NT2/D1 (cell line): ENCODE data around the gene ZNF600.
A peak's percentile ranks its signal among the peaks of the same experiment; 100 is the strongest.
"Not testable (repeated sequence)": the region's sequence is repeated elsewhere in the genome, so short reads cannot be mapped to it uniquely, and the experiment has no call there.

Experiments
- DNase-seq: peaks from one replicate; pipeline ENCODE4 v3.0.0-alpha.2; 2011; ENCODE audit warnings: low read depth, low spot score
- H3K27me3 ChIP-seq: 2 replicates; pipeline ENCODE4 v1.6.0; 2011; ENCODE audit warnings: mild to moderate bottlenecking; ENCODE audit not compliant: insufficient read length, insufficient read depth
- H3K36me3 ChIP-seq: 2 replicates; pipeline ENCODE4 v1.6.1; 2011; ENCODE audit warnings: mild to moderate bottlenecking, low read length, mixed read lengths; ENCODE audit not compliant: insufficient read depth, insufficient read length
- H3K4me1 ChIP-seq: 2 replicates; pipeline ENCODE4 v1.5.1; 2011; ENCODE audit not compliant: insufficient read depth, insufficient read length
- H3K4me3 ChIP-seq: 2 replicates; pipeline ENCODE4 v1.5.1; 2011; ENCODE audit warnings: low read depth; ENCODE audit not compliant: insufficient read length
- H3K9ac ChIP-seq: 2 replicates; pipeline ENCODE4 v1.6.0; 2011; ENCODE audit warnings: low read depth; ENCODE audit not compliant: insufficient read length
- H3K9me3 ChIP-seq: 2 replicates; pipeline ENCODE4 v1.5.1; 2011; ENCODE audit warnings: mild to moderate bottlenecking, low read length; ENCODE audit not compliant: insufficient read depth
- SUZ12 ChIP-seq: IDR thresholded peaks from 2 replicates; pipeline ENCODE4 v1.6.1; 2011; ENCODE audit not compliant: insufficient read length, insufficient read depth; ENCODE audit errors: extremely low read depth
- YY1 ChIP-seq: IDR thresholded peaks from 2 replicates; pipeline ENCODE4 v1.6.1; 2011; ENCODE audit not compliant: insufficient read length, insufficient read depth
- ZNF274 ChIP-seq: IDR thresholded peaks from 2 replicates; pipeline ENCODE4 v1.6.1; 2011; ENCODE audit warnings: mild to moderate bottlenecking, low read depth, low read length

ZNF600 gene

GRCh38 chr19:52809801-52810200 is 23.2 kb upstream of the ZNF600 start:
- no peak overlapping the region for H3K9ac ChIP-seq
- no peaks in the 10 kb centered on the region for H3K27me3 ChIP-seq
- TF ChIP-seq YY1 (no peak), SUZ12 (no peak), ZNF274 (no peak)
- H3K4me3 ChIP-seq: no peak overlapping the region
- H3K36me3 ChIP-seq: peaks cover 50% of the 10 kb centered on the region
- H3K9me3 ChIP-seq: peaks cover 35% of the 10 kb centered on the region; the same call in 1 of the 2 replicates
- DNase-seq: no peak
- H3K4me1 ChIP-seq: no peaks in the 10 kb centered on the region

- not testable (repeated sequence) for DNase-seq, H3K4me3 ChIP-seq, H3K9ac ChIP-seq, H3K27me3 ChIP-seq, H3K4me1 ChIP-seq
- Histone ChIP-seq H3K36me3 (peaks cover 67% of the 10 kb centered on the region), H3K9me3 (peaks cover 96% of the 10 kb centered on the region)
- TF ChIP-seq ZNF274: peak; percentile 74
Measured at GRCh38 chr19:52799950-52800640, 13.5 kb upstream of the ZNF600 start.

- Histone ChIP-seq H3K36me3 (no peaks in the 10 kb centered on the region), H3K9me3 (peaks cover 3% of the 10 kb centered on the region; the same call in 1 of the 2 replicates), H3K27me3 (no peaks in the 10 kb centered on the region), H3K4me1 (no peaks in the 10 kb centered on the region), H3K4me3 (no peak overlapping the region), H3K9ac (no peak overlapping the region)
- no peak for DNase-seq
- TF ChIP-seq ZNF274 (no peak), YY1 (no peak), SUZ12 (no peak)
Measured at GRCh38 chr19:52789440-52789839, 2.8 kb upstream of the ZNF600 start.

GRCh38 chr19:52786078-52786463 is 520 bp downstream of the ZNF600 start:
- no peak for DNase-seq
- peaks cover 4% of the 10 kb centered on the region for H3K36me3 ChIP-seq
- no peaks in the 10 kb centered on the region for H3K4me1 ChIP-seq
- no peak for TF ChIP-seq YY1
- TF ChIP-seq SUZ12: no peak
- no peak for TF ChIP-seq ZNF274
- H3K4me3 ChIP-seq: peak overlapping the region; percentile 52
- H3K9me3 ChIP-seq: no peaks in the 10 kb centered on the region
- H3K27me3 ChIP-seq: no peaks in the 10 kb centered on the region
- peak overlapping the region; percentile 76 for H3K9ac ChIP-seq

- H3K36me3 ChIP-seq: peaks cover 6% of the 10 kb centered on the region
- DNase-seq: no peak
- H3K4me3 ChIP-seq: no peak overlapping the region
- no peaks in the 10 kb centered on the region for H3K9me3 ChIP-seq
- H3K9ac ChIP-seq: no peak overlapping the region
- no peaks in the 10 kb centered on the region for H3K27me3 ChIP-seq
- TF ChIP-seq YY1 (no peak), SUZ12 (no peak), ZNF274 (no peak)
- H3K4me1 ChIP-seq: no peaks in the 10 kb centered on the region
Measured at GRCh38 chr19:52785506-52785905, 1.1 kb downstream of the ZNF600 start.

- H3K4me3 ChIP-seq, H3K27me3 ChIP-seq, H3K9ac ChIP-seq, H3K9me3 ChIP-seq, DNase-seq, H3K4me1 ChIP-seq: not testable (repeated sequence)
- peaks cover 14% of the 10 kb centered on the region for H3K36me3 ChIP-seq
Measured at GRCh38 chr19:52782864-52783263, 3.7 kb downstream of the ZNF600 start.

- no peaks in the 10 kb centered on the region for H3K27me3 ChIP-seq
- H3K4me3 ChIP-seq: no peak overlapping the region
- DNase-seq: no peak
- H3K36me3 ChIP-seq: peaks cover 23% of the 10 kb centered on the region
- TF ChIP-seq SUZ12 (no peak), YY1 (no peak), ZNF274 (no peak)
- no peaks in the 10 kb centered on the region for H3K4me1 ChIP-seq
- no peak overlapping the region for H3K9ac ChIP-seq
- H3K9me3 ChIP-seq: no peaks in the 10 kb centered on the region
Measured at GRCh38 chr19:52778811-52779210, 7.8 kb downstream of the ZNF600 start.

GRCh38 chr19:52756447-52756846 is 30.1 kb downstream of the ZNF600 start:
- not testable (repeated sequence) for H3K4me1 ChIP-seq, H3K4me3 ChIP-seq, DNase-seq, H3K36me3 ChIP-seq, H3K9ac ChIP-seq, H3K27me3 ChIP-seq
- H3K9me3 ChIP-seq: peaks cover 12% of the 10 kb centered on the region; the same call in 1 of the 2 replicates
